HG03558 (cell line): ENCODE data around the gene CAPZB.
"Not testable (repeated sequence)": the region's sequence is repeated elsewhere in the genome, so short reads cannot be mapped to it uniquely, and the experiment has no call there.

Experiments
- ATAC-seq: cut with Tn5 transposase; IDR thresholded peaks from one replicate; pipeline ENCODE4 v1.9.1; 2021; ENCODE audit warnings: moderate number of reproducible peaks; ENCODE audit not compliant: unreplicated experiment; ENCODE audit errors: extremely low read depth

CAPZB gene

DNA sequence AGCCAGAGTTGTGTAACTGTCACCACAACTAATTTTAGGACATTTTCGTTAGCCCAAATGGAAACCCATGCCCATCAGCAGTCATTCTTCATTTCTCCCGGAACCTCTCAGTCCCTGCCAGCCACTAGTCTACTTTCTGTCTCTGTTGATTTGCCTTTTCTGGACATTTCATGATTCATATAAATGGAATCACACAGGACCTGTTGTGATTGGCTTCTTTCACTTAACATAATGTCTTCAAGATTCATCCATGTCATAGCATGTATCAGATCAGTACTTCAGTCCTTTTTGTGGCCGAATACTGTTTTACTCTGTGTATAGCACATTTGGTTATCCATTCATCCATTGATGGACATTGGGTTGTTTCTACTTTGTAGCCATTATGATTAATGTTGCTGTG, 166.1 kb downstream of the CAPZB start:
- ATAC-seq = no peak

DNA sequence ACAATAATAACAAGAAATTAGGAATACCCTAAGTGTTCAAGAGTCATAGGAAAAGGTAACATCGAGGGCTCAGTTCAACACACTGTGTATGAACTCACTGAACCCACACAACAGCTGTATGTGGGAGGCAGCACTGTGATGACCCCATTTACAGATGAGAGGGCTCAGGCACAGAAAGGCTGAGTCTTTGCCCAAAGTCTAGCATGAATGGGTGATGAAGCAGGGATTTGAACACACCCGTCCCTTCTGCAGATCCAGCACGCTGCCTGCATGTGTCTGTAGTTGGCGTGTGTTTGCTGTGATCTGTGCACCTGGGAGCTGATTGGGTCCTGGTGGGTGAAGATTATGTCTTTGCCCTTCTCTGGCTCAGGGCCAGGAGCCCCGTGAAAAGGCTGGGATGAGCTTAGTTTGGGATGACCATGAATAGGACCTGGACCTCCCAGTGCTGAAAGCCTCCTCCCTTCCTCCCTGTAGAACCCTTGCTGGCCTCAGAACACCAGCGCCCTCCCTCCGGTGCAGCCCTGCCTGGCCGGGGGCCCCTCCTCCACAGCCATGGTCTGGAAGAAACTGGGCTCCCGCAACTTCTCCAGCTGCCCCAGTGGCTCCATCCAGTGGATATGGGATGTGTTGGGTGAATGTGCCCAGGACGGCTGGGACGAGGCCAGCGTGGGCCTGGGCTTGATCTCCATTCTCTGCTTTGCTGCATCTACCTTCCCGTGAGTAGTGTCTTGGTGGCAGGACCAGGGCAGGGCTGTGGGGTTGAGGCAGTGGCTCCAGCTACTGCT, 168.0 kb downstream of the CAPZB start:
- ATAC-seq = no peak

DNA sequence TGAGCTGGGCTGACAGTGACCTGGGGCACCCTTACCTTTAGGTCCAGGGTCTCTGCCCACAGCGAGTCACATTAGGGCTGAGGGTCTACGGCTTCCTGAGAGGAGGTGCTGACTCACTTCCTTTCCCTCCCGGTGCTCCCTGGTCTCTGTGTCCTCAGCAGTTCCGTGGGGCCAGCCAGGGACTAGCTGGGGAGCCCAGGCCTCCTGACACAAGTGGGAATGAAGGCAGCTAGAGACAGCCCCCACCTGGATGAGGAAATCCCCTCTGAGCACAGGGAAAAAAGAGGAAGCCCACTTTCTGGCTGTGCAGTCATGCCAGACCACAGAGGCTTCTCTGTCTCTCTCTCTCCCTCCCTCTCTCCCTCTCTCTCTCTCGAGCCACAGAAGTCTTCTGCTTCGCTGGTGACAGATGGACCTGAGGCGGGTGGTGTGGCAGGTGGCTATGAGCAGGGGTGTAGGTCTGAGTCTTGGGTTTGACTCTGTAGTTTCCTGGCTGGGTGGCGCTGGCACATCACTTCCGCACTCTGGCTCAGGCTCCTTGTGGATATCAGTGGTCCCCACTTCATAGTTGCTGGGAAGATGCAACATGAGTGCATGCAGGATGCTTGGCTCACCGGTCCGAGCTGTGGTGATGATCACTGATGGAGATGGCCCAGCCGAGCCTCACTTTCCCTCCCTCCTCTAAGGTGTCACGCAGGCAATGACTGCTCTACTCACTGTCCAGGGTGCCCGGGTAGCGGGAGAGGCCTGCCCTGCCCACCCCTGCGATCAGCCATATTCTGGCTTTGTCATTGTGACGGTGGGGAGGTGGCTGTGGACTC, 169.8 kb downstream of the CAPZB start:
- ATAC-seq = no peak

DNA sequence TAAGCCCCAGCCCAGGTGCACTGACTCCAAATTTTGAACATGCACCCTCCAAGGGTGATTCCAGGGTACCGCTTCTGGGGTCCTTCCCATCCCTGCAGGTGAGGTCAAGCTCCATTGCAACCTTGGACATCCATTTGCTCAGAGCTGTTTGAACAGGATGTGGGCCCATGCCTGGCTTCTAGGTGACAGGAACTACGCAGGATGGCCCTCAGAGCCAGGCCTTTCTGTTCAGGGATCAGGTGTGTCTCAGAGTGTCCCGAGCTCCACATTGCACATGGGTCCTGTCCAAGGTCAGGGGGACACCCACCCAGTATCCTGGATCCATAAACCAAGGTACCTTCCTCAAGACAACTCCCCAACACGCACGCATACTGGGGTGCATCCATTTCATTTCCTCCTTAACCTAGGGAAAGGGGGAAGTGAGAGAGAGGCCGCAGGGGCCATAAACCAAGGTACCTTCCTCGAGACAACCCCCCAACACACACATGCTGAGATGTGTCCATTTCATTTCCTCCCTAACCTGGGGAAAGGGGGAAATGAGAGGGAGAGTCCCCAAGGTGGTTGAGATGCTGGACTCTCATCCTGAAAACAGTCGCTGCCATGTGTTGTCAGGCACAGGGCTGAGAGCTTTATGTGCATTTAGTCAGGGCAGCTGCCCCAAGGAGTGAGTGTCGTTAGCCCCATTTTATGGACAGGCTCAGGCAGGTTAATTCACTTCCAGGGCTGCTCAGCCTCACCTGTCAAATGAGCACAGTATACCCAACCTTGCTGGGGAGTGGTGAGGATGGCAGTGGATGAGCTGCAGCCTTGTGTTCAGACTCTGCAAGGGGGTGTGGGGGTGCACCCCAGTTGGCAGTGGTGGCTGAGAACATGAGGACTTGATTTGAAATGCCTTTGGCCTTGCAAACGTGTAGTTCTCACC, 171.1 kb downstream of the CAPZB start:
- no peak for ATAC-seq

DNA sequence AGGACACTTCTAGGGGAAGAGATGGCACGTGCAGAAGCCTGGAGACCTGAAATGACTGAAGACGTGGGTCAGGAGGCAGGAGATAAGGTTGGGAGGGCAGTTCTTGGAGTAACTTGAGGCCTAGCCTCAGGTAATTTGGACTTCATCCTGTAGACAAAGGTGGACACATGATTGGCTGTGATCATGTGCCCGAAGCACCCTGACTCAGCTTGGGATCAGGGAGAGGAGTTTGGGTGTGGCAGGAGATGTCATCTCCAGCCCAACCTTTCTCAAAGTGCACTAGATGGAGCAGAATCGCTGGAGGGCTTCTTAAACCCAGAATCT, 171.7 kb downstream of the CAPZB start:
- ATAC-seq = no peak

DNA sequence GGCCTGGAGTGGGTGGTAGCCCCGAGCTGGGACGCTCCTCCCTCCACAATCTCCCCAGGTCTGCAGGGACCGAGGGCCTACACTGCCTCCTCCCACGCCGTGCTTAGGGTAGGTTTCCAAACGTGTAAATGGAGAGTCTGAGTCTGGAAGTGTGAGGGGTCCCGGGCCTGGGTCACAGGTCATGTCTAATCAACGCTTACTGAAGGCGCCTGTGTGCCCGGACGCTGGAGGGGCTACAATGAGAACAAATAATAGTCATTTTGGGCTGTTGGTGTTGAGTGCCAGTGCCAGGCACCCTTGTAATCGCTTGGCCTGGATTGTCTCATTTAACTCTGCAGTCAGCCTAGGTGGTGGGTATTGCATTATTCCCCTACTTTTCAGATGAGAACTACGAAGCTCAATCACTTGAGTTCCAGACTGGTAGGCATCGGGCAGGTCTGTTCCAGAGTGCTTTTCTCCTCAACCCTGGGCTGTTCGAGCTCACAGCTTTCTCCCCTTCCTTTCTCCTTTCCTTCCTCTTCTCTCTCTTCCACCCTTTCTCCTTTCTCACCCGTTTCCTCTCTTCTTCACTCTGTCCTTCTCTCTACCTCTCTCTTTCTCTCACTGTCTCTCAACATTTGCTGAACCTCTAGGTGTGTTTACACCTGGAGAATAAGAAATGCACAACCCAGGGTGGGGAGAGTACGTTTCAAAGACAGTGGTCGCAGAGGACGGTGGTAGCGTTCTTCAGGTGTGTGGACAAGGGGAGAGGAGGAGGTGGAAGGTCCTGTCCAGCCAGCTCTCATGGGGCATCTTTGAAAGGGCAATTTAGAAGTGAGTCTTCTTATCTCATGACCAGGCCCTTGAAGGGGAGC, 172.3 kb downstream of the CAPZB start:
- ATAC-seq = no peak

DNA sequence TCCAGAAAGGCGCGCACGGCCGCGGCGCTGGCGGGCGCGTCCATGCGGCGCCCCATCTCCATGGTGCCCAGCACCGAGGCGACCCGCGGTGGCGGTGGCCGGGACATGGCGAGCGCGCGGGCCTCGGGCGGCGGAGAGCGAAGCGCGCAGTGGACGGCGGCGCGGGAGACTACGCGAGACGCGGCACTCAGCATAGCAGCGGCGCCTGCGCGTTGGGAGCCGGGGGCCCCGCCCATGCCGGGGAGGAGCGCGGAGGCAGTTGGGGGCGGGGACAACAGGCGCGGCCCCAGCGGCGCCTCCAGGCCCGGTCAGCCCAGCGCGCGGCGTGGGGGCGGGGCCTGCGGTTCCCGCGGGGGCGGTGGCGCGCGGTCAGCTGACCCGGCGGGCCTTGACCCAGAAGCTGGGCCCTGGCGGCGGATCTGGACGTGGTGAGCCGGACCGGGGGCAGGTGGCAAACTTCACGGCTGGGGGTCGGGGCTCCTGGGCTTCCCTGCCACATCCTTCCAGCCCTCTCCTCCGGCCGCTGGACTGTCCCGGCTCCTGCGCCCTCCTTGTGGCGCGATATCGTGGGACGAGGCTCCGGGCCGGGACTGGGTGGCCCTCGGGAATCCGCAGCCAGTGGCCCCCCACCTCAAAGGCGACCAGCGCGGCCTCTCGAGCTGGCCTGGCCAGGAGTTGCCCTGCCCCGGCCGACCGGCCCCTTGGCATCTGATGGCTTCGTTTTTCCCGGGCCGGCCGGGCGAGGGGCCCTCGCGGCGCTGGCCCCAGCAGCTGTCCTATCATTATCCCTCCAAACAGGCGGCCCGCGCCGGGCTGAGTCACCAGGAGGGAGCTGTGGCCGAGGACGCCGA, 173.2 kb downstream of the CAPZB start, which contains the start of the genes AKR7A2 and SLC66A1:
Gene AKR7A2, minus strand, starts transcription at position 214 of the 851 bp plus-strand sequence. Its CDS starts 20 bp downstream, at position 194.
Gene SLC66A1, plus strand, starts transcription at position 396 of the 851 bp plus-strand sequence. CDS start 5,352 bp downstream, outside the sequence.
- peak; percentile 36 for ATAC-seq

DNA sequence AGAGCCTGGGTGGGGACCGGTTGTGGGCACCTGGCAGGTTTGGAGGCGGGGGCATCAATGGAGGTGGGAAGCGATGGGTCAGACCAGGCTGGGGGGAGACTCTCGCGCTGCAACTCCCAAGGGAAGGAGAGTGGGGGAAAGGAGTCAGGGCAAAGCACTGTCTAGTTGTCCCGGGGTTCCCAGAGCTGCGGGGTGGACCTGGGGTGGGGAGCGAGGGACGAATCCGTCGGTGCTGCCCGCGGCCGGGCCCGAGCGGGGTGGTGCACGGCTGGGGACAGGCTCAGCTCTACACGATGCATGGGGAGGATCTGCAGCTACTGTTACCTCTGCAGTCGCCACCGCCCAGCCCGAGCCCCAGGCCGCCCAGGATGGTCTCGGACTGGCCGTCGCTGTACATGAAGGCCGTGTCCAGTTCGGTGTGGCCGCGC, 173.8 kb downstream of the CAPZB start:
- no peak for ATAC-seq

DNA sequence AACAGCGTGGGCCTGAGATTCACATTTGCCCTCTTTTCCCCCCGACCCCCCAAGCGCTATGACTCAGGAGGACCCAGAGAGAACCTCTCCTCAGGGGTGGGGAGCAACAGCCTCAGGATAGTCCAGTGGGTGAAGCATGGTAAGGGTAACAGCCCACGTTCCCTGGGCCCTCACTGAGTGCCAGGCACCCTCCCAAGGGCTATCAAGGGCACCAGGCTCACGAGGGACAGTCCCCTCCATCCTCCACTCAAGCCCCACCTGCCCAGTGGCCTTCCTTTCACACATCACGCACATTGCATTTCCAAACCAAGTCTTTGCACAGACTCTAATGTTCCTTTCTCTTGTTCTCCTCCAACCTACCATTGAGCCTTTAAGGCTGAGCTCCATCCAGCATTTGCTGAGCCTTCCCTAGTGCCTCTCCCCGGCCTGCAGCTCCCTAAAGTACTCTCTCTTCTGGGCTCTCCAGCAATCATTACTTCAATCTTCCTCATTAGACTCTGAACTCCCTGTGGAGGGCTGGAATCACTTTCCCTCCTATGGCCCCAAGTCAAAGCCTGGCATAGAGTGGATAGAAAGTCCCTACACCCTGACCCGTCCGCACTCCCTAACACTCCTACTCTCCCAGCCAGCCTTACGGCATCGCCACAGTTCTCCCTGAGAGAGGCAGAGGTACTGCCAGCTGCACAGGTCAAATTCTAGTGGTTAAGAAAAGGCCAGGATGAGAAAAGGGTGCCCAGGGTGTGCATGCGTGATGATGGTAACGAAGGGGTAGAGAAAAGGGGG, 174.4 kb downstream of the CAPZB start:
- no peak for ATAC-seq

DNA sequence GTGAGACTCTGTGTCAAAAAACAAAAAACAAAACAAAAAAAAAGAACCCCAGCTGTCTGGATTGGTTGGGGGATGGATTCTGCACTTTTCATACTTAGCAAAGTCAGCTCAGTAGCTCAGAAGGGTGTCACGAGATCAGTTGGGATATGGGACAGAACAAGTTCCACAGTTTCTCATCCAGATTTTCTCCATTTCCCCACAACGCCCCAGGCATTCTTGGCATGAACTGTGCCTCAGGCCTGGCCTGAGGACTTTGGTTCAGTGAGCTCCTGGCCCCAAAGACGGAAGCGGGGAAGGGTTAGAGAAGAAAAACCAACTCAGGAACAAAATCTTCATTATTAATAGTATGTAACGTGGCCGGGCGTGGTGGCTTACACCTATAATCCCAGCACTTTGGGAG, 175.3 kb downstream of the CAPZB start:
- no peak for ATAC-seq

DNA sequence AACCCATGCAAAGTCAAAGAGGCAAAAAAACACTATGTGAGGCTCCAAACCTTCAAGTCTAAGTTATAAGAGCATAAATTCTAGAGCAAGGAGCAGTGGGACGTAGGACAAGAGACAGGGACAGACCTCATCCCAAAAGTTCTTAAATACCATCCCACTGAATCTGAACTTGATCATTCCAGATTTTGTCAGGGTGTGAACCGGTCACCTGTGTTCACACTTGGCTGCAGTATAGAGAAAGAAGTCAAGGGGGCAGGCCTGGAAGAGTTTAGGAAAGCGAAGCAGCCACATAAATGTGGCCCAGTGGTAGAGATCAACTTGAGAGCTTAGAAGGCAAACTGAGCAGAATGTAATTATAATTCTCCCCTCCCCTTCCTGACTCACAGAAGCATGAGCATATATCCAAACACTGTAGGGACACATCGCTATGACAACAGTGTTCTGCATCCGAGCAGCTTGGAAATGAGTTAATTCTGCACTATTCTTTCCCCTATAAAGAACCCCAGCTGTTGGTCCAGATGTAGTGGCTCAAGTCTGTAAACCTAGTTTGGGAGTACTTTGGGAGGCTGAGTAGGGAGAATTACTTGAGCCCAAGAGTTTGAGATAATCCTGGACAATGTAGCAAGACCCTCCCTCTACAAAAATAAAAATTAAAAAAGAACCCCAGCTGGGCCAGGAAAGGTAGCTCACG, 176.1 kb downstream of the CAPZB start:
- no peak for ATAC-seq

DNA sequence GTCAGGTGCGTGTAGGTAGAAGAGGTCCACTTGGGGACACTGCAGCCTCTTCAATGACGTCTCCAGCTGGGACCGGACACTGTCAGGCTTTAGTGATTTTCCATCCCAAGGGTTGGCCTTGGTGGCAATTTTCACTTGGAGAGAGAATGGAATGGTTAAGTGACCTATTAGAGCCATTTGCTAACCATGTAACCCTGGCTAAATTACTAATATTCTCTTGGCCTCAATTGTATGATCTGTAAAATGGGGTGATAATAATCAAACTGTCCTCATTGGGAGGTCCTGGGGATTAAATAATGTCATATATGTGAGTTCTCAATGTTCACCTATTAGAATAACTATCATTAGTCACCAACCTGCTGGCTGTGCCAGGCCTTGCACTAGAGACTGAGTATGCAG, 176.8 kb downstream of the CAPZB start:
- no peak for ATAC-seq

DNA sequence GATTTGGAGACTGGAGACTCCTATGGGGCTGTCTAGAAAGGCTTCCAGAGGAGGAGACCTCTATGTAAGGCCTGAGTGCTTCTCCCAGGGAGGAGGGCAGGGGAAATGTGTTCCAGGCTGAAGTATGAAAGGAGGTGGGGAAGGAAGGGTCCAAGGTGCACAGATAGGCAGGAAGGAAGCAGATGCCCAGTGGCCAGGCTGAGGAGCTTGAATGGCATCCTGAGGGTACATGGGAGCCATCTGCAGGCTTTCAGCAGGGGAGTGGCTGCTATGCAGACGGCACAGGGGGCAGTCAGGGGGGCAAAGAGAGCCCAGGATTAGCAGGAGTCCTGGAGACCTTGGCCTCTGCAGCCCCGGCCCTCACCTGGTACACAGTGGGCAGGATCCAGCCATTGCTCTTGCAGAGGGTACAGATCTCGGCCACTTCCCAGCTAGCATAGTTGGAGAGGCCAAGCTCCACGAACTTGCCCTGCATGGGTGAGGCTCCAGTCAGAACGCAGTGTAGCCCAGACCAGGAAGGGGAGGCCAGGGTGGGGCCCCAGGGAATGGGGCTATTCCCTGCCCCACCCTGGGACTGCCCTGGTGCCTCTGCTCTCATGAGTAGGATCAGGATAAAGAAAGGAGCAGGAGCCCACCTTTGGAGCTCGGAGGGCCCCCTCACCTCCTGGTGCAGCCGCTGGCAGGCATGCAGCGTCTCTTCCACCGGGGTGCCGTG, 177.4 kb downstream of the CAPZB start:
- no peak for ATAC-seq

DNA sequence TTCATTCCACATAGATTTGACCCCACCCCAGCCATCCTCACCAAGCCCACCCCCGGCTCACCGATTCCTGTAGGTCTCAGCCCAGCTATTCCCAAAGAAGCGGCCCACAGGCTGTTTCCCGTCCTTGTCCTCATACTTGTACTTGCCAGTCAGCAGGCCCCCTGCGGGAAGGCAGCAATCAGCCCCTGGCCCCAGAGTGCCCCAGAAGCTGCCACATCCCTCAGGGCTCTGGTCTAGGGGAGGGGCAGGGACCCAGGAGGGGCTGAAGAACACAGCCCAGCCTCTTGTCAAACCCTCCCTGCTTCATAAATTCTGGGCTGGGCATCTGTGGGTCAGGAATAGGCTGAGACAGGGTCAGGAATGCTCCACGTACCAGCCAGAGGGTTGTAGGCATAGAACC, 178.4 kb downstream of the CAPZB start:
- ATAC-seq = no peak

DNA sequence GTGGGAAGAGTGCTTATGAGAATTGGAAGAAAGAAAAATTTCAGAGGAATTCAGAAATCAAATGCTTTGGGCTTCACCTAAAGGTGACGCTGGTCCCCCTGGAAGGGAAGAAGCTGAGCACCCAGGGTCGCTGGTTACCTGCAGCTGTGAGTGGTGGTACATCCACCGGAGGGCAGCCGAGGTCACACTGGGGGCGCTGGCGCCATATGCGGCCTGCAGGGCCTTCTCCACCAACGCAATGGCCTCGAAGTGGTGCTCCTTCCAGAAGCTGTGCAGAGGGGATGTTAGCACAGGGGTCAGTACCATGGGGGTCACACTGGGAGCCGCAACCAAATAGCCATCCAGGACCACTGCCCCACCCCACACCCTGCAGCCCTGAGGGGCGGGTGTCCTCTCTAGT, 179.5 kb downstream of the CAPZB start:
- no peak for ATAC-seq

DNA sequence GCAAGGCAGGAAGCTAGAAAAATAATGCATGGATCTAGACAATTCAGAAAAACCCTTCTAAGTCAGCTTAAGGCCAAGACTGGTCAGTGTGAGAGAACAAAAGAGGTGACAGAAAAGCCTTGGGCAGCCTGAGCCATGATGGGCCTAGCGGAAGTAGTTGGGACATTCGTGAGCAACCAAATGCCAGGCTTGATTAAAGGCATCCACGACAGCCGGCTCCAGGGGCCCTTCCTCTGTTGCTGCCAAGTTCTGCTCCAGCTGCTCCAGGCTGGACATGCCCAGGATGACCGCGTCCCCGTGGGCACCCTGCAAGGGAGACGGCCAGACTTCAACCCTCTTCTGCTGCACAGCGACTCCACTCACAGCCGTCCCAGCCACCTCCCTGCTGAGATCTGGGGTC, 181.3 kb downstream of the CAPZB start:
- not testable (repeated sequence) for ATAC-seq

DNA sequence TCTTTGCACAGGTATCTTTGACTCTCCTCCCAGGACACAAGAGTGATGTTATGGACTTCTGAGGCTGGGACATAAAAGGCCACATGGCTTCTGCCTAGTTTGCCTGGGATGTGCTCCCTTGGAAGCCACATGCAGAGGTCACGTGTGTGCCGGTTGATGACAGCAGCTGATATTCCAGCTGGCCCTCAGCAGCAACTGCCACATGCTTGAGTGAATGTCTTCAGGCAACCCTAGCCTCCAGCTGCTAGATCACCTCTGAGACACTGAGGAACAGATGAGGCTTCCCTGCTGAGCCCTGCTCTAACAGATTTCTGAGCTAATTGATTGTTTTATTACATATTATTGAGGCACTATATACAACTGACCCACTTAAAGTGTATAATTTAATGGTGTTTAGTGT, 185.1 kb downstream of the CAPZB start:
- no peak for ATAC-seq
